Activated CD8-positive, alpha-beta memory T cell treated with anti-CD3 and anti-CD28 coated beads, Interleukin-2, amount 50 U/mL, for 1 hour (primary cell): ENCODE measurements around the gene SLC35D2.

Source experiments
- DNase-seq: peaks from one replicate; pipeline ENCODE4 v3.0.0-alpha.2; 2020; ENCODE audit errors: extremely low read depth

The SLC35D2 gene

GRCh38 chr9:96383165-96383942 lies at the start of gene SLC35D2:
Gene SLC35D2, minus strand, starts transcription at chr9:96383711. Its CDS starts 77 bp downstream, at chr9:96383634.
- no peak for DNase-seq

GRCh38 chr9:96430377-96430776 lies 46.9 kb upstream of the SLC35D2 start:
- DNase-seq = no peak

- DNase-seq = no peak
Measured at GRCh38 chr9:96429732-96430131, 46.2 kb upstream of the SLC35D2 start.

GRCh38 chr9:96425500-96426169 lies 42.1 kb upstream of the SLC35D2 start:
- no peak for DNase-seq

GRCh38 chr9:96423985-96424336 lies 40.5 kb upstream of the SLC35D2 start:
- DNase-seq = no peak

GRCh38 chr9:96423322-96423984 lies 39.9 kb upstream of the SLC35D2 start:
- DNase-seq = no peak

- no peak for DNase-seq
Measured at GRCh38 chr9:96420468-96421219, 37.1 kb upstream of the SLC35D2 start.

GRCh38 chr9:96419691-96419969 lies 36.1 kb upstream of the SLC35D2 start:
- DNase-seq = no peak

- DNase-seq = no peak
Measured at GRCh38 chr9:96418920-96419690, 35.6 kb upstream of the SLC35D2 start.

- peak; percentile 74 for DNase-seq
Measured at GRCh38 chr9:96418083-96418919, 34.8 kb upstream of the SLC35D2 start, which contains the start of gene ZNF367. Gene ZNF367, minus strand, starts transcription at chr9:96418370. Its CDS starts 338 bp downstream, at chr9:96418032.

- DNase-seq = no peak
Measured at GRCh38 chr9:96417661-96418082, 34.2 kb upstream of the SLC35D2 start.

GRCh38 chr9:96417051-96417586 lies 33.6 kb upstream of the SLC35D2 start:
- peak; percentile 76 for DNase-seq

GRCh38 chr9:96413302-96414221 lies 30.1 kb upstream of the SLC35D2 start:
- DNase-seq = no peak

GRCh38 chr9:96412174-96412913 lies 28.8 kb upstream of the SLC35D2 start:
- no peak for DNase-seq

- no peak for DNase-seq
Measured at GRCh38 chr9:96411129-96411838, 27.8 kb upstream of the SLC35D2 start.

GRCh38 chr9:96408409-96409280 lies 25.1 kb upstream of the SLC35D2 start:
- DNase-seq = no peak
